Esophagus muscularis mucosa (tissue), 3 donors: Measurements from ENCODE around the gene OR13G1.

Experiments
- POLR2A ChIP-seq: fragments of 450-650 bp; IDR thresholded peaks from one replicate; pipeline ENCODE4 v1.6.1; 2017; ENCODE audit warnings: antibody characterized with exemption, moderate library complexity, mild to moderate bottlenecking, low read depth
- TF ChIP-seq, protein P1 (sequence below), 3 experiments: fragments of 200-600 bp in 2 of 3; fragments of 450-650 bp in 1 of 3; sonication (generic) in 2 of 3; IDR thresholded peaks; one replicate each; pipeline ENCODE4 v1.5.1; 2017 to 2019; ENCODE audit warnings: antibody characterized with exemption in 3 of 3, mild to moderate bottlenecking in 2 of 3, moderate library complexity in 1 of 3

DNA sequence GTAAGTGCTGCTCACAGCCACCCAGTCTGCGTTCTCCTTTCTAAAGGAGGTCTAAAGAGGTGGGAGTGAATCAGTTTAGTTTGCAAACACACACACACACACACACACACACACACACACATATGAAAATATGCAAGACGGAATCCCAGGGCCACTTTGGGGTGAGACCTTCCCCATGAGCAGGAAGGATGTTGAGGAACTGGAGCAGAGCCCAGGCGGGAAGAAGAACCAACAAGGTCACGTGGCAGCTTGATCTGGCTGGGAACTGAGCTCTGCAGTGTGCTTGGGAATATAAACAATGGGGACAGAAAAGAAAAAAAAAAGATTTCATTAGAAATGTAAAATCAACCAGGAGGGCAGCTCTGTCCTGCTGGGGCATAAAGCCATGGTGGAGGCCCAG is 41.5 kb downstream of the OR13G1 start:
- TF ChIP-seq, protein P1, sequence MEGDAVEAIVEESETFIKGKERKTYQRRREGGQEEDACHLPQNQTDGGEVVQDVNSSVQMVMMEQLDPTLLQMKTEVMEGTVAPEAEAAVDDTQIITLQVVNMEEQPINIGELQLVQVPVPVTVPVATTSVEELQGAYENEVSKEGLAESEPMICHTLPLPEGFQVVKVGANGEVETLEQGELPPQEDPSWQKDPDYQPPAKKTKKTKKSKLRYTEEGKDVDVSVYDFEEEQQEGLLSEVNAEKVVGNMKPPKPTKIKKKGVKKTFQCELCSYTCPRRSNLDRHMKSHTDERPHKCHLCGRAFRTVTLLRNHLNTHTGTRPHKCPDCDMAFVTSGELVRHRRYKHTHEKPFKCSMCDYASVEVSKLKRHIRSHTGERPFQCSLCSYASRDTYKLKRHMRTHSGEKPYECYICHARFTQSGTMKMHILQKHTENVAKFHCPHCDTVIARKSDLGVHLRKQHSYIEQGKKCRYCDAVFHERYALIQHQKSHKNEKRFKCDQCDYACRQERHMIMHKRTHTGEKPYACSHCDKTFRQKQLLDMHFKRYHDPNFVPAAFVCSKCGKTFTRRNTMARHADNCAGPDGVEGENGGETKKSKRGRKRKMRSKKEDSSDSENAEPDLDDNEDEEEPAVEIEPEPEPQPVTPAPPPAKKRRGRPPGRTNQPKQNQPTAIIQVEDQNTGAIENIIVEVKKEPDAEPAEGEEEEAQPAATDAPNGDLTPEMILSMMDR (IDR thresholded peaks at IDR 0.05) = no peak
- TF ChIP-seq POLR2A = no peak
